Right ventricle myocardium superior (tissue), 1 donor: ENCODE measurements around the gene ABCC5. TPM values are rescaled to one million over a fixed set of nuclear protein-coding genes. Genes with fewer than 3 reads are reported as not detected.

ENCODE experiments used
- ATAC-seq: fragments of 200-7000 bp; cut with Tn5 transposase; one replicate; pipeline ENCODE4 v1.9.1; 2020; ENCODE audit warnings: mild to moderate bottlenecking; ENCODE audit not compliant: poor library complexity
- DNase-seq: peaks from one replicate; pipeline ENCODE4 v3.0.0-alpha.2; 2020
- intact Hi-C: fragments of 100-400 bp; cut with DNase I; formaldehyde crosslinking; loops from one replicate; pipeline ENCODE4 v1.11.2; 2022
- total RNA-seq: library from RNA; stranded (reverse); fragmentation: NEBNext Ultra II Directional; extraction: Animal tissue kit (Norgen Biotek cat#: 25700); gene quantifications from one replicate; pipeline ENCODE4 v1.2.1, GENCODE V29; 2021
- donor health status: DM: no; HTN: yes; CAD: no; lungs with severe emphysema.

ABCC5 gene
- total RNA-seq, 1 donor from 2014 or later = 44.5 TPM

DNA sequence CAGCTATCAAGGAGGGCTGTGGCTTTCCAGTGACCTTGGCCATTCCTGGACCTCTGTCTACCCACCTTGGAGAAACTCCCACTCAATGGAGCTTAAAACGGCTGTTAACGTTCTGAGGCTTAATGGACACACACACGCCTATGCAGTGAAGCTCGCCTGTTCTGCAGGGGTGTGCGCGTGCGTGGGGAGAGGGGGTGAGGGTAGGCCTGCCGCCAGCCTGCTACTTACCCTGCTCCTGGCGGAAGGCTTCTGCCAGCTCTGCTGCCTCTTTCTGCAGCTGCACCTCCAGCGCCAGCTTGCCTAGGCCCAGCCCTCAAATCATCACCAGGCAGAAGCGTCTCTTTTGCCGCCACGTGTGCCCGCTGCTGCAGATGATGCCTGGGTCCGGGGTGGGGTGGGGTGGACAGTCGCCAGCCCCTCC, 109.8 kb downstream of the ABCC5 start:
- intact Hi-C loops = no loop called here
- ATAC-seq (no peak), DNase-seq (no peak)

DNA sequence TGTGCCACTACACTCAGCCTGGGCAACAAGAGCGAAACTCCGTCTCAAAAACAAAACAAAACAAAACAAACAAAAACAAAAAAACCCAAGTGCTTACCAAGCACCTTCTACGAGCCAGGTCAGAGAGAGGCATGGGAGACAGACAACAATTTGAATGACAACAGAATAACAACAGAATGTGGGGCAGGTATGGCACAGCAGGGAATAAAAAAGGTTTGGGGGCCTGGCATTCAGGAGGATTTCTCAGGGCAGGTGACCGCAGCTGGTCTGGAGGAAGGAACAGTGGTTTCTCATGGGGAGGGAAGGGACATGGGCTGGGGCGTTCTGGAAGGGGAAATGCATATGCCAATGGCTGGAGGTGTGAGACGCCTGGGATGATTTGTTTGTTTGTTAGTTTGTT, 110.5 kb downstream of the ABCC5 start:
- DNase-seq (no peak), ATAC-seq (no peak)
- intact Hi-C loops = no loop called here

DNA sequence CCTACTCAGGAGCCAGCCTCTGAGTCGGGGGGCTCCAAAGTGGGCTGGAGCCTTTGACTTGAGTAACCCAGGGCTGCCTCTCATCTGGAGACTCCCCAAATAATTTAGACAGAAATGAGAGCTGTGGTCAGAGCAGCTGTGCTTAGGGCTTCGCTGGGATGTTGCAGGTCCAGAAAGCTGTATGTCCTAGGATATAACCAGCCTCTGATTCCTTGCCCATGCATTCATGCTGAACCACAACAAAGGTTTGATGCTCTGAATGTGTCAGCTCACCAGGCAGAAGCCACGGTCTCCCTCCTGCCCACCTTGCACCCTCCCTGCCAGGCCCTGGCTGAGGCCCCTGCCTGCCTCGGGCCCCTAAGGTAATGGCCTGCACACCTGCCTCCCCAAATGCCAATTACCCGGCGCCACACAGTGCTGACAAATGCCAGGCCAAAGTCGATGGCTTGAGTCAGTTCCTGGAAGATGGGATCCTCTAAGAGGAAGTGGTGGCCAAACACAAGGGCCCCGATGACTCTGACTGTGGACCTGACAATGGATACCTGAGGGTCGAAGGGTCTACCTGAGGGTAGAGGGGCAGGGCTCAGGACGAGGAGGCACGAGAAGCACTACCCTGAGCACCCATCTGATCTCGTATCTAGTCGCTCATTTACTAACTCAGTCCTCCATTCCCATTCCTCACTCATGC, 111.3 kb downstream of the ABCC5 start:
- ATAC-seq (no peak), DNase-seq (no peak)
- intact Hi-C loops = no loop called here

DNA sequence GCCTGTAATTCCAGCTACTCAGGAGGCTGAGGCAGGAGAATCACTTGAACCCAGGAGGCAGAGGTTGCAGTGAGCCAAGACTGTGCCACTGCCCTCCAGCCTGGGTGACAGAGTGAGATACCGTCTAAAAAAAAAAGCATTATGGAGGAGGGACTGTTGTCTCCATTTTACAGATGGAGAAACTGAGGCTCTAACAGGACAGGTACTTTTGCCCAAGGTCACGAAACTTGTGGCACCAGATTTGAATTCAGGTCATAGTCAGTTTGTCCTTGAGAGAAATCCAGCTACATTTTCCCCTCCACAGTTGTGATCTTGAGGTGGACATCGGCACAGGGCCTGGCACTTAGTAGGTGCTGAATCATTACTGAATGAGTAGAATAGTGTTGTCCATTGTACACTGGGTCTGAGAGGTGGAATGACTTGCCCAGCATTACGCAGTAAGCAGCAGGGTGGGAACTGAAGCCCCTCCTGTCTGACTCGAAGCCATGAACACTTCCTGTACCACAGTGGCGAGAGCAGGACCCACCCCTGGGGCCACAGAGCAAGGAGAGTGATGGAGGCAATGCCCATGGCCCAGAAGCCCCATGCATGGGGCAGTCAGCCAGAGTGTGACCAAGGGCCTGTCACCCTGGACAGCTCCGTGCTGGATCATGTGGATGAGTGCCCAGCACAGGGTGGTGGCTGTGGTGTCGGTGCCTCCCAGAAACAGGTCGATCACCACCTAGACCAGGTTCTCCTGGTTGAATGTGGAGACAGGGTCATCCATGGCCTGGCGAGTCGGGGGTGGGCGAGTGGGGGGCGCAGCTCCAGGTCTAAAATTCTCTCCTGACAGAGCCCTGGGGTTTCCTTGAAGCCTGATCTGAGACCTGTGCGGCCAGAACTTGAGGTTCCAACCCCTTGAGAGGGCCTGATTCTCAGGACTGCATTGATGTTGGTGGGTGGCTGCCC, 112.6 kb downstream of the ABCC5 start:
- ATAC-seq (no peak), DNase-seq (no peak)
- intact Hi-C loops = no loop called here

DNA sequence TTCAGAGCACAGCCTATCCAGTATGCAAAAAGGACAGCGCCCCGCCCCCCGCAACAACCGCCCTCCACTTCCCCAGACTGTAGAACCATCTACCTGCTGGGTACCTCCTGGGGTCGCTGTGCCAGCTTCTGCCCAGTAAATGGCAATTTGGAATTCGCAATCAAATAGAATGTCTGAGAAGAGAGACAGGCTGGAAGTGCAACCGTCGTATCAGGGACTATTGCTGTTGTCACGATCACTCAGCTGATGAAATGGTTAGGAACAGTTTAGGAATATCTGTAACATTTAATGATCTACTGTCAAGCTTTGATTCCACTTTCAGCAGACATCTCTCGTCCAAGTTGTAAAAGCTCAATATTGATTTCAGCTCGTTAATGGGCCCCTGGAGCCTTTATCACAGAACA, 119.7 kb downstream of the ABCC5 start:
- intact Hi-C loops = loop anchor here (10.0 kb wide), 2 partner anchors 237 to 387 kb away; partner anchors contain the start of gene EIF2B5
- no peak for ATAC-seq
- DNase-seq = no peak

DNA sequence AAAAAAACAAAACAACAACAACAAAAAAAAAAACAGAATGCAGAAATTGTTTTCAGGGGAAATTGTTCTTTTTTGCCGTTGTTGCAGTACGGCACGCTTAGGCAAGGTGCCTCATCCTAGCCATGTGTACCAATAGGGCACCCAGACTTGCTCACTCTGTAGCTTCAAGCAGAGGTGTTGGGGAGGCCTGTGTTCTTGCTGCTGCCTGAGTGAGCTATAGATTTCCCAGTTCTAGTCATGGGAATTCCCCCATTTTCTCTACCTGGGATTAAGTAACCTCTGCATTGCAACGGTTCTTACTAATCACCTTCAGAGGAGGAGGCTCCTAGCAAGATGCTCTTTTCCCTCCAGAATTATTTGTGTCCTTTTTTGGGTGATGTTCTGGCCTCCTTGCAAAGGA, 120.1 kb downstream of the ABCC5 start:
- DNase-seq = no peak
- no peak for ATAC-seq
- intact Hi-C loops = loop anchor here (10.0 kb wide), 2 partner anchors 237 to 387 kb away; partner anchors contain the start of gene EIF2B5

DNA sequence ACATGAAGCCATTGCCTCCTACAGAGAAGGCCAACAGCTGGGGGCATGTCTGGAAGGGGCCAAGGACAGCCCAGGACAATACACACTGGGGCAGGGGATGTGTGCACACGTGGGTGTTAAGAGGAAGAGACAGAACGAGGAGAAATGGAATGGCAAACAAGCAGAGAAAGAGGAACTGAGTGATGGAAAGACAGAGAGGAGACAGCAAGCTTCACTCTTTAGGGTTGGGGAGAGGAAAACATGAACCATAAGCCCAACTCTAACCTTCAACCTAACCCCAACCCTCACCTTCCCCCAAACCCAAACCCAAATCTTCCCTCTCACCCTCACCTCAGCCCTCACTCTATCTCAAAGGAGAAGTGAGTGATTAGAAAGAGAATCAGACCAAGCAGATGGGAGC, 121.1 kb downstream of the ABCC5 start:
- DNase-seq (no peak), ATAC-seq (no peak)
- intact Hi-C loops = loop anchor here (10.0 kb wide), 2 partner anchors 238 to 388 kb away; partner anchors contain the start of gene EIF2B5

DNA sequence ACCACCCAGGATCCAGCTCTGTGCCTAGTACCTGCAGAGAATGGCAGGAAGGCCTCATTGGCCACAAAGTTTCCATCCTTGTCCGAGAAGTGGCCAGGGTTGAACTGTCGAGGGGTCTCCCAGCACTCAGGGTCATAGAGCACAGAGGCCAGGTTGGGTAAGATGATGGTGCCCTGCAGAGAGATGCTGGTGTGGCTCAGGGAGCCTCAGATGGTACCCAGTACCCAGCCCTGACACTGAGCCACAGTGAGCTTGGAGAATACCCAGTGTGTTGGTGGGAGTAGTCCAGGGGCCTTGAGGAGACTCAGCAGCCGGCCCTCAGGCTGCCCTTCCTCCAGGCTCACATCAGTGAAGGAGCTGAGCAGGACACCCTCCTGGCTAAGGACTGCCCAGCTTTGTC, 121.5 kb downstream of the ABCC5 start:
- DNase-seq (no peak), ATAC-seq (no peak)
- intact Hi-C loops = loop anchor here (10.0 kb wide), 2 partner anchors 239 to 389 kb away; partner anchors contain the start of gene EIF2B5

DNA sequence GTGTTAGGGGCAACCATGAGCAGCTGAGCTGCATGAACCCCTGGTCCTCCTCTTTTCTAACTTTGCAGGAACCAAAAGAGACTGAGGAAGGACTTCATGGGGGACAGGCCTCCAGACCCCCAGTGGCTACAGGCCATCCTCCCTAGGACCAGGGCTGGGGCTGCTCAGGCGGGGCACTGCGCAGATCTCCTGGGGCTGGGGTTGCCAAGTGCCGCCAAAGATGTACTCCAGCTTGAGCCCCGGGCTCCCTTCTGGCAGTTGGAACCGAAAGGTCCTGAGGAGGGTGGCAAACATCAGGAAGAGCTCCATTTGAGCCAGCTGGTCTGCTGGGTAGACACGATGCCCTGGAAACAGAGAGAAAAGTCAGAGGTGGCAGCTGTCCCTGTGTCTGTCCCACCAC, 121.9 kb downstream of the ABCC5 start:
- DNase-seq = no peak
- ATAC-seq = no peak
- intact Hi-C loops = loop anchor here (10.0 kb wide), 2 partner anchors 239 to 389 kb away; partner anchors contain the start of gene EIF2B5

DNA sequence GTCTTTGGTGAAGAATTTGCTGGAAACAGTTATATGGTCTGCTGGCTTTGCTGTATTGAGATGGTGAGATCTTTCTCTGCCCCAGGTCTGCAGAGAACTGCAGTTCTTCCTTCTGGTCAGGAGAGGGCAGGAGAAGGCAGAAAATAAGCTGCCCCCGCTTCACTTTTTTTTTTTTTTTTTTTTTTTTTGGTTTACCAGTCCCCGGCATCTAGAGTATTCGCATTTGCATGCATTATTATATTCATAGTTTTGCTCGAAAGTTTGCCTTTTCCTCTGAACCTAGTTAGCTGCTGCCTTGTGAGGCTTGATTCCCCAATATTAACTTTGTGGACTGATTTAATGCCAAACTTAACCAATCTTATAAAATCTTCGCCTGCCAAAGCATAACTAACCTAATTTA, 122.4 kb downstream of the ABCC5 start:
- no peak for DNase-seq
- peak; percentile 72 for ATAC-seq

DNA sequence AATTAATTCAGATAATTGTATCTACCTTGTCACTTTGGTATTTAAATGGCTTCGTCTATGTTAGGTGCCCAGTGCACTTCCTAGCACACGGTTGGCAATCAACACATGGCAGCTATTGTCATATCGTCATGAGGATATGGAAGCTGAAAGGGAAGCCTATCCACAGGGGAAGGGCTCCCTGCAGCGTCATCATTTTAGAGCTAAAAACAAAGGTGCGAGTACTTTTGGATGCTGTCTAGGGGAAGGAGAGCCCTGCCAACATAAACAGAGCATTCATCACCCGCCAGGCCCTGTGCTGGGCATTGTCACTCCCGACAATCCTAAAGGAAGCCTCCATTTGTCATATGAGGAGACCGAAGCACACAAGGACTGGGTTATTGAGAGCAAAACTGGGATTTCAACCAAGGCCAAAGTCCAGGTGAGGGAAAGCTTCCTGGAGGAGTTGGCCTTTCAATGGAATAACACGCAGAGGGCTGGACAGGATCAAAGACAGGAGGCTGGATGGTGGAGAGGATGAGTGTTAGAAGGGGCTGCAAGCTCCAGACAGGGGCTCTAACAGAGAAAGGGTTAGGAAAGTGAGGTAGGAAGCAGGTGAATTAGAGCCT, 125.0 kb downstream of the ABCC5 start:
- no peak for DNase-seq

More for the DNA sequence above, 122.4 kb downstream of the ABCC5 start:
- intact Hi-C loops = loop anchor here (10.0 kb wide), 2 partner anchors 240 to 390 kb away; partner anchors contain the start of gene EIF2B5

DNA sequence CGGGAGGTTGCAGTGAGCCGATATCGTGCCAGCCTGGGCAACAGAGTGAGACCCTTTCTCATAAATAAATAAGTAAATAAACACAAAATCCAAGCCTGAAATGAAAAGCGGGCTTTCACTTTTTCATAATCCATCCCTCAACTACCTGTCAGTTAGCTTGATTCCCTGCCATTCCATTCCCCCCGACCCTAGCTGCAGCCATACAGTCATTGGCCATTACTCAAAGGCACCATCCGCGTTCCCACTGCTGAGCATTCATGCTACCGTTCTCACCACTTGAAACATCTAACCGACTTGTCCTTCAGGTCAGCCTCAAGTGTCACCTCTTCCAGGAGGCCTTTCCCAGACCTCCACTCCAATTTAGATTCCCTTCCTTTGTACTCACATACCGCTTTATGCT, 131.9 kb downstream of the ABCC5 start:
- no peak for ATAC-seq
- DNase-seq = no peak
- intact Hi-C loops = no loop called here

More for the DNA sequence above, 125.0 kb downstream of the ABCC5 start:
- intact Hi-C loops = loop anchor here (10.0 kb wide), 2 partner anchors 242 to 392 kb away; partner anchors contain the start of gene EIF2B5
- ATAC-seq = no peak

DNA sequence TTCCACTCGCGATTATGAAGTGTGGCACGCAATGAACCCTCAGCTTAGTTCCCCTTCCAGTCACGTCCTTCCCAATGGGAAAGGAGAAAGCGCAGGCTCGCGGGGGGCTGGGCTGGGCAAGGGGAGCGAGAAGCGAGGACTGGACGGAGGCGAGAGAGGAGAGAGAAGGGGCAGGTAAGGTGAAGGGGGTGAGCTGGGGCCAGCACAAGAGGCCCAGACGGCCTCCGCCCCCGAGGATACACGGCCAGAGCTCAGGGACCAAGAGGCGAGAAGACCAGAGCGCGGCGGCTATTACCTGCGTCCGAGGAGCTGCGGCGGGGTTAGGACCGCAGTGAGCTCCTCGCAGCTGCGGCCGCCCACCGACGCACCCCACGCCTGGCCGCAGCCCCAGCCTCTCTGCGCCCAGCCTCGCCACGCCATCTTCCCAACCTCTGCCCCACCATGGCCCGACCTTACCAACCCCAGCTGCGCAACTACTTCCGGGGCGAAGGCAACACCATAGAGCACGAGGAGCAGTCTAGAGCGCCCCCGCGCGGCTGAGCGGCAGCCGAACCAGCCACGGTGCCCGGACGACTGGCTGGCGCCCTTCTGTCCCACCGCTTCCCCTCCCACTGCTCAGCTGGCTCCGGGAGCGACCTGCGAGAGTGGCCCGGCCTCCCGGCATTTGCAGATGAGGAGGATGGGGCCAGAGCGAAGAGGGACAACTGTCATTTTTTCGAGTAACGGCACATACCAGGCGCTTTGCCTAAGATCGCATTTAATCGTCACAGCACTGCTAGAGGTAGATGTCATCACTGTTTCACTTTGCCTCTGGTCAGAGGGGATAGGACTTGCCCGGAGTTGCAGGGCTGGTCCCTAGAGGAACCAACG, 133.0 kb downstream of the ABCC5 start, which contains the start of gene PARL:
Gene PARL (minus strand): TSS at position 454 of the 870 bp plus-strand sequence. CDS start 34 bp downstream, at position 420.
- peak; percentile 100 for ATAC-seq
- intact Hi-C loops = no loop called here
- DNase-seq = peak; percentile 98

DNA sequence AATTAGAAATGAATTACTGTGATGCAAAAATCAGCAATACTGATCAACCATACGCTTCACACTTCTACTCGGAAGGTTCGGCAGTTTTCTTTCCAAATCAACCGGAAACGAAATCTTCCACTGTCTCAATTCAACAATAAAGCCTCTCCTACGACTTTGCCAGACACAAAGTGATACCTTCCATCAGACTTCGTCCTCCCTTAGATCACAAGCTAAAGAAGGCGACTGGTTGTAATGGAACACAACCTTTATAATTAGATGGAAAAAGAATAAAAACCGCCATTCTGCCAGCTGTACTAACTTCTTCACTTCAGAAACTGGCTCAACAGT, 133.6 kb downstream of the ABCC5 start:
- ATAC-seq (no peak), DNase-seq (no peak)
- intact Hi-C loops = no loop called here

DNA sequence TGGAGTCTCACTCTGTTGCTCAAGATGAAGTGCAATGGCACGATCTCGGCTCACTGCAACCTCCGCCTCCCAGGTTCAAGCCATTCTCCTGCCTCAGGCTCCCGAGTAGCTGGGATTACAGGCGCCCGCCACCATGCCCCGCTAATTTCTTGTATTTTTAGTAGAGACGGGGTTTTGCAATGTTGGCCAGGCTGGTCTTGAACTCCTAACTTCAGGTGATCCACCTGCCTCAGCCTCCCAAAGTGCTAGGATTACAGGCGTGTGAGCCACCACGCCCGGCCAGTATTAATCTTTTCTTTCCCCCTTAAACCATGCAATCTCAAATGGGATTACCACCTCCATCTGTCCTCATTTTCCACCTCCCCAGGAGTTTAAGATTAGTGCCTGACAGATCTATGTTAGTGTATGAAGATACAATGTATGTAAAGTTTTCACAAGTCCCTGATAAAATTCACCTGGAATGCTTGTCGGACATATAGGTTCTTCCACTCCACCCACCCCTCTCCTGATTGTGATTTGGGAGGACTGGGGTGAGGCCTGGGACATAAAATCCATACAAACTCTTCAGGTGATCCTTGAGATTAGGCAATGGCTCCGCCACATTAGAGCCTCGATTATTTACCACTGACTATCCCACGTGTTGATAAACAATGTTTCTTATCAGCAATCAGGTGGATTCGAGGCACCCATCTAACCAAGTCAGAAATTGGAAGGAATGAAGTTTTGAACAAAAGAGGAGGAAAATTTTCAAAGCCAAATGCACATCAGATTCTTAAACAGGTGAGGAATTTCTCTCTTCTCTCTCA, 134.2 kb downstream of the ABCC5 start:
- intact Hi-C loops = no loop called here
- DNase-seq (no peak), ATAC-seq (no peak)

DNA sequence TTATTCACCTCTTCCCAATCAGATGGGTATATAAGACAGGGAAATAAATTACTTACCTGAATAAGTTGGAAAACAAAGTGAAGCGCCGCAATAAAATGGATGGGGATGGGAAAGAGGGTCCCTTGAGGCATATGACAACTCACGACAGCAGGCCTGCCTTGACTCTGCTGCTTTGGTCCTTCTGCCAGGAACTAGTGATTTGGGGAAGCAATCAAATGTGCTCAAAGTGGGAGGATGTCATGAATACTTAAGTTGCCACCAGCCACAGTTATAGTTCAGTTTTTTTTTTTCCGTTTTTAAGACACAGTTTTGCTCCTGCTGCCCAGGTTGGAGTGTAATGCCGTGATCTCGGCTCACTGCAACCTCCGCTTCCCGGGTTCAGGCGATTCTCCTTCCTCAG, 137.6 kb downstream of the ABCC5 start:
- DNase-seq (no peak), ATAC-seq (no peak)
- intact Hi-C loops = no loop called here

DNA sequence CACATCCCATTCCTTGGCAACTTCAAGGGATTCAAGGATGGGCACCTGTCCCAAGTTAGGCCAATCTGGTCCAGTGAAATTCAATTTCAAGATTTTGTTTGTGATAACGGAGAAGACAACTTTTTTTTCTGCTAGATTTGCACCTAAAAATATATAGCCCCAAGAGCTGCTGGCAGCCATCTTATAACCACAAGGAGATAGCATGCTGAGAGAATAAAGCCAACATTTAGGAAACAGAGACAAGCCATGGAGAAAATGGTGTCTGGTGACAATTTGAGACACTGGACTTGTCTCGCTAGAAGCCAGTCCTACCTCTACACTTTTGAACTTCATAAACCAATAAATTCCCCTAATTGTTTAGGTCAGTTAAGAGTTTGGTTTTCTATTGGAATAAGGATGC, 138.4 kb downstream of the ABCC5 start:
- no peak for ATAC-seq
- intact Hi-C loops = no loop called here
- DNase-seq = no peak
